ENCODE measurements around the gene LCLAT1. TPM values are rescaled to one million over a fixed set of nuclear protein-coding genes. Genes with fewer than 3 reads are reported as not detected.
"Not testable (repeated sequence)": the region's sequence is repeated elsewhere in the genome, so short reads cannot be mapped to it uniquely, and the experiment has no call there.

LCLAT1 gene
- polyA plus RNA-seq, 1 donor: 8.5 TPM

DNA sequence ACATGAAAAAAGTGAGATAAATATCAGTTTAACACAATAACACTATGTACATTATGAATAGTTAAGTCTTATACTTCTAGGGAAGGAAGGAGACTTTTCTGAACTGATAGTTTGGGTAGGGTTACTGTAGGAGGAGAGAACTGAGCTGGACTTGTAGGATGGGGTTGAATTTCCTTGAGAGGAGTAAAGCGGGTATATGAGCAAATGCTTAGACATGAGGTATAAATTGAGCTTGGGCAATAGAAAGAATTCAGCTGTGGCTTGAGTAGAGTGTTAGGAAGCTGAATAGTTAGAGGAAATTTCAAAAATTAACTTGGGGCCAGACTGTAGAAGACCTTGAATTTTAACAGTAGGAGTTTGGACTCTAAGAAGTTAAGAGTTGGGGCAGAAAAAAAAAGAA, 45.1 kb downstream of the LCLAT1 start:
- no peak for DNase-seq

DNA sequence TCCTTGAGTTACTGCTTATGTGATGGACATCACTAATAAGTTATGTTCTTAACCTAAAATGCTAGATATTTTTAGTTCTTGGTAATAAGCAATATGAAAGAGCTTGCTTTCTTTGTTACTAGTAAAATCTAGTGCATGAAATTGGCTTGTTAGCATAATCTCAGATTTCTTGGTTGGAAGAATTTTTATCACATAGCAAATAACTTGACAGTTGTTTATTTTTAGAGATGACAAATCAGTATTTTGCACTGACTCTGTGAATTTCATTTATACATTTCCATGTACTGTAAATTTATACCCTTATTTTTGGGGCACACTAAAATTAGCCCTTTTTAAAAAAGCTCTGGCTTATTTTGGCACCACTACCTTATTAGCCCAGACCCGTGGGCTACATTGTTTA, 45.6 kb downstream of the LCLAT1 start:
- no peak for DNase-seq

DNA sequence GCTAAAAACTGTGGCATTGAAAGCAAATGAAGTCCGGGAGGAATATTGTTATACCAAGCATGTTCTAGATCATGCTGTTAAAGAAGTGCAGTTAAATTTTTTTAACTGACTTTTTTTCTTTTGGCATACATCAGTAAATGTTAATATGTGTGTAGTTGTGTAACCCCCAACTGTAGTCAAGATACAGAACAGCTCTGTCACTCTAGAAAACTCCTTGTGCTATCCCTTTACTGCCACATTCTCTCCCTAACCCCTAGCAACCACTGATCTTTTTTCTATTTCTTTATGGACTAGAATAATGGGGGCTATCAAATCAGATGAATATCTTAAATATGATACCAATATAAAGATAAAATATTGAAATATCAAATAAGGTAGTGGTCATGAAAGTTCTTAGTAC, 46.4 kb downstream of the LCLAT1 start:
- no peak for DNase-seq

DNA sequence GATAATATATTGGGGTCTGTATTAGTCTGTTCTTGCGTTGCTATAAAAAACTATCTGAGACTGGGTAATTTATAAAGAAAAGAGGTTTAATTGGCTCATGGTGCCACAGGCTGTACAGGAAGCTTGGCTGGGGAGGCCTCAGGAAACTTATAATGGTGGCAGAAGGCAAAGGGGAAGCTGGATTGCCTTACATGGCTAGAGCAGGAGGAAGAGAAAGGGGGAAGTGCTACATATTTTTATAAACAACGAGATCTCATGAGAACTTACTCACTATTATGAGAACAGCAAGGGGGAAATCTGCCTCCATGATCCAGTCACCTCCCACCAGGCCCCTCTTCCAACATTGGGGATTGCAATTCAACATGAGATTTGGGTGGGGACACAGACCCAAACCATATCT, 48.9 kb downstream of the LCLAT1 start:
- DNase-seq: not testable (repeated sequence)

DNA sequence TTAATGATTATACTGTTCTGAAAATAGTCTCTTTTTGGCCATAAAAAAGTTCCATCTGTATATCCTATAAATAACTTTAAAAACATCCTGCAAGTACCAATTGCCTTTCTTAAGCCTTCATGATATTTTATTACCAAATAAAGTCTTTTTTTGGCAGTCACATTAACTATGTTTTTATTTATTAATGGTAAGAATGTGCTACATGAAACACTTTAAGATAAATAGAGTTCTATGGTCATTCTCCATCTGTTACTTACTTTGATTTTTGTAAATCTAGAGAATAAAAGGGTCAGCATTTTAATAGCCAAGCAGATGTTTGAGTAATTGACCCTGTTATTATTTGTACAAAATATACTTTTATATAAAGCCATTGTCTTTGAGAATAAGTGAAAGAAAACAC, 52.6 kb downstream of the LCLAT1 start:
- no peak for DNase-seq

DNA sequence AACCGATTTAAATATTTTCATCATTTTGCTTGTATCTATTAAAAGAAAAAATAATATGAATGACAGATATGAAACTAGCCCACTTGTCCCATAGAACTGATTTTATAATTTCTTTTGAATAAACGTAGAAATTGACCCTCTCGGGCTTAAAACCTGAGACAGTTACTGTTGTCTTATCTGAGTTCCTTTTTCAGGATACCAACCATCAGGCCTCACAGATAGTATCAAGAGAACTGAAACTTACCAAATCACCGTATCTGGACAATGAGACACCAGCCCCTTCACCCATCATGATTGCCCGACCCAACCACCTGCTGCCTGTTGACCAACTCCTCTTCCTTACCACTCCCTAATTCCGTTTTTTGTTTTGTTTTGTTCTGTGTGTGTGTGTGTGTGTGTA, 53.7 kb downstream of the LCLAT1 start:
- DNase-seq: no peak

DNA sequence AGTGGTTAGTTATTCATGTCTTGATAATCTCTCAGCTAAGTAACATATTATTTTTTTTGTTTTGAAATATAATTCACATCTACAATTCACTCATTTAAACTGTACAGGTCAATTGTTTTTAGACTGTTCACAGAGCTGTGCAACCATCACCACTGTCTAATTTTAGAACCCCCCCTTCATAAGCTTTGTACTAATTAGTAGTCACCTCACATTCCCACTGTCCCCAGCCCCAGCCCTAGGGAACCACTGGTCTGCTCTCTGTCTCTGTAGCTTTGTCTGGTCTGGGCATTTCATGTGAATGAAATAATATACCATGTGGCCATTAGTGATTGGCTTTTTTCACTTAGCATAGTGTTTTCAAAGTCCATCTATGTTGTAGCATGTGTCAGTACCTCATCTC, 55.3 kb downstream of the LCLAT1 start:
- no peak for DNase-seq

DNA sequence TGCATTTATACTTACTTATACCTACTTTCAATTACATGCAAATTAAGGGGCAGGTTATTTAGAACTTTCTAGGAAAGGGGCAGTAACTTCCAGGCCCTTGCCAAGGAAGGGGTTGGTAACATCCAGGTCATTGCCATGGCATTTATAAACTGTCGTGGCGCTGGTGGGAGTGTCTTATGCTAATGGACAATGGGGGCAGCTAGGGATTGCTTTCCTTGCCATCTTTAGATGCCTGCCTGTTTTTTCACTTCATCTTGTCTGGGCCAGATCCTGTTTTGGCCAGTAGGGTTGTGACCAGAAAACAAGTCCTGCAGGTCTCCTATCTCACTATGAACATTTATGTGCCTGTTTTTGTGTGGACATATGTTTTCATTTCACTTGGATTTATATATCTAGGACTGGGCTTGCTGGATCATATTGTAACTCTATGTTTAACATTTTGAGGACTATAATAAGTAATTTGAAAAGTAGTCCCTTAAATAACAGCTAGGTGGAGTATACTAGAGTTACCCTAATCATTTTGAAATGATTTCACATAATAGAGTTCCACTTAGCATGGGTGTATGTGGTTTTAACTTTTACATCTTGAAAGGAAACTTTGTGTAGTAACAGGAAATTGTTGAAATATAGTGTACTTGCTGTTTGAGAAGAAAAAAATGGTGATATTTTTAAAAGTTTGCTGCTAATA, 56.1 kb downstream of the LCLAT1 start:
- DNase-seq: no peak

DNA sequence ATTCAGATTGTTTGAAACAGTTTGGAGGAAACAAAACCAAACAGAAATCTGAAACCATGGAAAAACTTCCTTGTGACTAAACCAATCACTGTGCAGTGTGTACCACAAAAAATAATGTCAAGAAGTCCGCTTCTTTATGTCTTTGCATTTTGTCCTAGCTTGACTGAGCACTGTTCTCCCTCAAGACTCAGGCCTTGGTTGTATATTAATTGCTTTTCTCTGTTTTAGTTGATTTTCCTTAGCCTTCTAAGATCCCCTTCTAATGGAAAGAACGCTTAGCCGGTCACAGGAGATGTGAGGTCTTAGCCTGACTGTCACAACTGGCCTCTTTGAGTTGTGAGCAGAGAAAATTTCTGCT, 56.6 kb downstream of the LCLAT1 start:
- DNase-seq: no peak

DNA sequence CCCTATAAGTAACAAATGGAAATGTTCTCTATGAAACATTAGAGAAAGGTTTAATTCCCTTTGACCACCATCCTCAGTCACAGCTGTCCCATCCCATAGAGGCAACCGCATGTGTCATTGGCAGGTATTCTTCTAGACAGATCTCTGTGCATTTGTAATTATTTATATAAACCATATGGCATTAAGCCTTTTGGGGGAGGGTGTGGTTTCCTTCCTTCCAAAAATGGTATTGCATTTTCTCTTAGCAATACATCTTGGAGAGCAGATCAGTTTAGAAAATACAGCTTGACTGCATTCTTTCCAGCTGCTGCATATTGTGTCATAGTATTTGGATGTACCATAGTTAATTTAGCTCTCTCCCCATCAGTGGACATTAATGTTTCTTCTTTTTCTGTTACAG, 57.7 kb downstream of the LCLAT1 start:
- peak; percentile 21 for DNase-seq

DNA sequence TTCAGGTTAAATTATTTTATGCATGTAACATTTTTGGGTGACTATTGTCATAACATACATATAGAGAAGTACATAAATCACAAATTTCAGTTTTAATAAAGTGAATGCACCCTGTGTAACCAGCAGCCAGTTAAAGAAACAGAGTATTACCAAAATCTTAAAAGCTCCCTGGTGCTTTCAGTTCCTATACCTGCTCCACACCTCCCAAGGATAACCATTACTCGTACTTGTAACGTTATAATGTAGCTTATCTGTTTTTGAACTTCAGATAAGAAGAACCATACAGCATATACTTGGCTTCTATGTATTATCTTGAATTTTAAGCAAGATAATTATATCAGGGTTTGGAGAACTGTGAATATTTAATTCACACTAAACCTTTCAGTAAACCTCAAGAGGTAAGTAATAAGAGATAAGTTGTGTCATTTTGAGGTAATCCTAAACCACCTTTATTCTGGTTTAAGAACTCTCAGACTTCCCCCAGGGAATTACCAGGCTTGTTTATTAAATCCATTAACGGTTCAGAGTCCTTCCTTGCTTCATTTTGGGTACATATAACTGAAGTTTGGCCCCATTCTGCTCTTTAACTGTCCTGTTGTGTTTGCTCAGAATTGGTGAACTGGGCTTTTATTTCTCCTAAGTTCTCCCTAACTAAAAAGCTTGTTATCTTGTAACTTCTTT, 58.6 kb downstream of the LCLAT1 start:
- no peak for DNase-seq

DNA sequence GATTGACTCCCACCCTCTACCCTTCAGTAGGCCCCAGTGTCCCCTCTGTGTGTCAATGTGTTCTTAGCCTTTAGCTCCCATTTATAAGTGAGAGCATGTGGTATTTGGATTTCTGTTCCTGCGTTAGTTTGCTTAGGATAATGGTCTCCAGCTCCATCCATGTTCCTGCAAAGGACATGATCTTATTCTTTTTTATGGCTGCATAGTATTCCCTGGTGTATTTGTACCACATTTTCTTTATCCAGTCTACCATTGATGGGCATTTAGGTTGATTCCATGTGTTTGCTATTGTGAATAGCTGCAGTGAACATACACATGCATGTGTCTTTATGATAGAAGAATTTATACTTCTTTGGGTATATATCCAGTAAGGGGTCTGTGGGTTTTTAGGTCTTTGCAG, 60.4 kb downstream of the LCLAT1 start:
- DNase-seq: not testable (repeated sequence)

DNA sequence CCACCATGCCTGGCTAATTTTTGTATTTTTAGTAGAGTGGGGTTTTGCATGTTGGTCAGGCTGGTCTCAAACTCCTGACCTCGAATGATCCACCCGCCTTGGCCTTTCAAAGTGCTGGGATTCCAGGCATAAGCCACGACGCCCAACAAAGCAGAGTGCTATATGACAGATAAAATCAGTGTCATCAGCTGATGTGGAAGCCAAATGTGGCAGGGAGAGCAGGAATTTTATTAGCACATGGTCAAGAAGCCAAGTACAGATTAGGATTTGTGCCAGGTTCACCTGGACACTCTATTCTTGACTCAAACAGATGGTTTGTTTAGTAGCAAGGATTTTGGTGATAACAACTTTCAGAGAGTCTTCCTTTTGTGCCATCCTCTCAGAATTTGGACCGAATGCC, 62.7 kb downstream of the LCLAT1 start:
- no peak for DNase-seq

DNA sequence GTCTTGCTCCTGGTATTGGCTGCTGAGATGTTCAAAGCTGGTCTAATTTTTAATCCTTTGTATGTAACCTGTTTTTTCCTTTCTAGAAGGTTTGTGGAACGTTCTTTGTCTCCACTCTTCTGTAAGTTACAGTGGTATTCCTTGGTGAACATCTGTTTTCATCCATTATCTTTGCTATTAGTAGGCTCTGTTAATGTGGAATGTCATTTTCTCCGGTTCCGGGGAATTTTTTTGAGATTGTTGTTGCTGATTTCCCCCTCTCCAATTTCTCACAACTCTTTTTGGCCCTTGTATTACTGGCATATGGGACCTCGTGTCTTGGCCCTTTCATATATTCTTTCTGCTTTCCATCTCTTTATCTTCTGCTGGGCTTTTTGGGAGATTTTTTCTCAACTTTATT, 63.4 kb downstream of the LCLAT1 start:
- DNase-seq: no peak

DNA sequence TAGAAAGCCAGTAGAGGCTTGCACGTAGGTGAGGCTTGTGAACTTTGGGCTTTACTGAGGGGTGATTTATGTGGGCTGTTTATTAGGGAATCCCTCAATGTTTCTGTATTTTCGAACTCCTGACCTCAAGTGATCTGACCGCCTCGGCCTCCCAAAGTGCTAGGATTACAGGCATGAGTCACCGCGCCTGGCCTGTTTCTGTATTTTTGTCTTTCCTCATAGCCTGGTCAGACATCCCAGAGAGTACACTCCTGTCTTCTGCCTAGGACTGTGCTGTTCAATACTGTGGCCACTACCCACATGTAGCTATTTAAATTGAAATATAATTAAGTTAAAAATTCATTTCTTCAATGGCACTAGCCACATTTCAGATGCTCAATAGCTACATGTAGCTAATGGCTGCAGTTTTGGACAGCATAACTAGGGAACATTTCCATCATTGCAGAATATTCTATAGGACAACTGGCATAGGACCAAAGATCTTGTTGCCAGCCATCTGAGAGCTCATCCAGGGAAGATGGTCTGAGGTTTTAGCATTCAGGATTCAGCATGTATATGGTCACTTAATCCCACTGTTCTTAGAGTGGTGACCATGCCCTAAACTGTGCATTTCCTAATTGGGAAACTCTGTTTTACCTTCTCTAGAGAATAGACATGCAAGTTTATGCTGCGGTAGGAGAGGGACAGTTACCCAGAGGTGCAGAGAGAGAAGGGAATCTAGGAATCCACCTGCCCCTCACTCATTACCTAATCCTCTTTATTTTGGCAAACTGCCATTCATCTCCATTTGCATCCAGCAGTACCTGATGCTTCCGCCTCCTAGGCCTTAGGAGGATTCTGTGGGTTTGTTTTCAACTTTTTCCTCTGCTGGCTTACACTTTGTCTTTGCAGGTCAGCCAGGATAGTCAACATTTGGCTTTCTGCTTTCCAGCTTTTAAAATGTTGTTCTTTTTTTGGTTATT, 64.4 kb downstream of the LCLAT1 start:
- DNase-seq: no peak

DNA sequence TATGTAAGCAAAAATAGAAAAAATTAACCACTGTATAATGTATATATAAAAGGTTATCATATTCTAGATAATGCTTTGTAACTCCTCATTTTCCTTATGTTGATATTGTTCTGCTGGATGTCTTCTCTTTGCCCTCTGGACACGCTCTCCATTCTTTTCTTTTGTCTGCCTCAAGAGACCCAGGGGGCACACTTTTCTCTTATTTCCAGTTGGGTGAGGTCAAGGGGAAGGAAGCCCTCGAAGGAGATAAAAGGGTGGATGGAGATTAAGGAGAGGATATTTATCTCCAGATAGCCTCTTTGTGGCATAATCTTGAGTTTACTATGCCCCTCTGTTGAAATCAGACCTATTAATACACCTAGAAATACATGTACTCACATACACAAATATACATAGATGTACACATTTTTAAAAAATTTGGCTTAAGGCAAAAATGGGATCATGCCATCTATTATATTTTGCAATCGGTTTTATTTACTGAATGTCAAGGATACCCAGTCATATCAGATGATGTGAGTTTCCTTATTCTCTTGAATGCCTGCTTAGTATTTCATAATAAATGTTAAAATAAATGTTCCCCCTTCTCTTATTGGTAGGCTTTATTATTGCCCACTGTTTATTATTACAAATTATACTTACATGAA, 65.3 kb downstream of the LCLAT1 start:
- no peak for DNase-seq

DNA sequence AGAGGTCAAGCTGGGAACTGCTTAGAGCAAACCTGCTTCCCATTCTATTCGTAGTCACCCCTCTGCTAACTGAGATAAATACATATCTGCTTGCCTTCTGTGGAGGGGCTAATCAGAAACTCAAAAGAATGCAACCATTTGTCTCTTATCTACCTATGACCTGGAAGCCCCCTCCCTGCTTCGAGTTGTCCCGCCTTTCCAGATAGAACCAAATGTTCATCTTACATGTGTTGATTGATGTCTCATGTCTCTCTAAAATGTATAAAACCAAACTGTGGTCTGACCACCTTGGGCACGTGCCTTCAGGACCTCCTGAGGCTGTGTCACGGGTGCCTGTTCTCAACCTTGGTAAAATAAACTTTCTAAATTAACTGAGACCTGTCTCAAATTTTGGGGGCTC, 66.6 kb downstream of the LCLAT1 start:
- not testable (repeated sequence) for DNase-seq

DNA sequence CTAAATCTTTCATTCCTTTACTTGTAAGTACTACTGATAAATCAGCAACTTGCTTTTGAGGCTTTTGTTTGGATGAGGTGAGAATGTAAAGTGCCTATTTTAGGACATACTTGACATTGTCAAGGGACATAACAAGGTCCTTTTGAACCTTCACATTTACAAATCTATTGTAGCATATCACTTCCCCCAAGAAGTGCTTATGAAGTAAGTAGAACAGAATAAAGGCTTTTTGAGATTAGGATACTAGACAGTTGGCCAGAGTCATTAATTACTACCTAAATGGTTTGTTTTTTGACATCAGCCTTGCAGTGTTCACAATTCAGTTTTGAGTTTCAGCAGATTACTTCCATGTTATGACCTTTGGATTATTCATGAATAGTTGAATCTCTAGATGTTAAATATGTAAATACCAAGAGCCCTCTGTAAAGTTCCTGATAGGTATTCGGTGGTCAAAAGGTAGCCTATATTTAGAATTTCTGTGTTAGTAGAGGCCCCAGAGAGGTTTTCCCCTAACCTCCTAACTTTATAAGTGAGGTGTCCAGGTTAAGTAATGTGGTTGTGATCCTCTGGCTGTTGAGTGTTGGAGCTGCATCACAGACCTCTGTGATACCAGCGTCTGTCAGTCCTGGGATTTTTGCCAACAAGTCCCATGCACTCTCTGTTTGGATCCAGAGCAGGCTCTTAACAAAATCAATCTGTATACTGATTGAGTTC, 67.2 kb downstream of the LCLAT1 start:
- DNase-seq: no peak

DNA sequence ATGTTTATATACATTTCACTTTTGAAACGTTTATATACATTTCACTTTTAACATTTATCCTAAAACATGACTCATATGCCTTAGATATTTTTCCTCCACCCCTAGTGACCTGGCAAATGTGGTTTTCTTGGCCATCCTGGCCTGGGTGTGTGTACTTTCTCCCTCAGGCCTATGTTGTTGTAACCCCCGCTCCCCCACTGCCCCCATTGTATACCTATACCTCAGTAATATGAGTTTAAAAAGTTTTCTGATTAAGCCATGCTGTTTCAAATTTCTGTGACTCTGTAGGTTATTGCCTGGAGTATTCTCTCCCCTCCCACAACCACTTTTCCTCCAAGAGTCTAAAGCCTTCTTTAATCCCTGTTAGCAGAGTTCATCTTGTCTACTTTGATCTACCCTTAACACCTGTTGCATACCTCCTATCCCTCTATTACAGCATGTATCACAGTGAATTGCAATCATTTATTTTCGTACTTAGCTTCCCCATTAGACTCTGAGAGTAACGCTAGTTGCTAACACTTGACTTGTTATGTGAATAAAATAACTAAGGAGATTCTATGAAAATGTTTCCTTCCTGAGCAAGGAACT, 67.9 kb downstream of the LCLAT1 start:
- no peak for DNase-seq

DNA sequence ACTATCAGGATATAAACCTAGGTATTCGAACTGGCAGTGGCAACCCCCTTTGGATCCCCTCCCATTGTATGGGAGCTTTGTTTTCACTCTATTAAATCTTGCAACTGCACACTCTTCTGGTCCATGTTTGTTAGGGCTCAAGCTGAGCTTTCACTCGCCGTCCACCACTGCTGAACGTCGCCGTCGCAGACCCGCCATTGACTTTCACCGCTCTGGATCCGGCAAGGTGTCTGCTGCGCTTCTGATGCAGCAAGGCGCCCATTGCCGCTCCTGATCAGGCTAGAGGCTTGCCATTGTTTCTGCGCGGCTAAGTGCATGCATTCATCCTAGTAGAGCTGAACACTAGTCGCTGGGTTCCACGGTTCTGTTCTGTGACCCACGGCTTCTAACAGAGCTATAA, 69.1 kb downstream of the LCLAT1 start:
- DNase-seq: no peak

DNA sequence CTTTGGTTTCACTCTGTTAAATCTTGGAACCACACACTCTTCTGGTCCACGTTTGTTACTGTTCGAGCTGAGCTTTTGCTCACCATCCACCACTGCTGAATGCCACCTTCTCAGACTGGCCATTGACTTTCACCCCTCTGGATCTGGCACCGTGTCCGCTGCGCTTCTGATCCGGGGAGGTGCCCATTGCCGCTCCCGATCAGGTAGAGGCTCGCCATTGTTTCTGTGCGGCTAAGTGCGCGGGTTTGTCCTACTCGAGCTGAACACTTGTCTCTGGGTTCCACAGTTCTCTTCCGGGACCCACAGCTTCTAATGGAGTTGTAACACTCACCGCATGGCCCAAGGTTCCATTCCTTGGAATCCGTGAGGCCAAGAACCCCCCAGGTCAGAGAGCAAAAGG, 72.8 kb downstream of the LCLAT1 start:
- DNase-seq: no peak

DNA sequence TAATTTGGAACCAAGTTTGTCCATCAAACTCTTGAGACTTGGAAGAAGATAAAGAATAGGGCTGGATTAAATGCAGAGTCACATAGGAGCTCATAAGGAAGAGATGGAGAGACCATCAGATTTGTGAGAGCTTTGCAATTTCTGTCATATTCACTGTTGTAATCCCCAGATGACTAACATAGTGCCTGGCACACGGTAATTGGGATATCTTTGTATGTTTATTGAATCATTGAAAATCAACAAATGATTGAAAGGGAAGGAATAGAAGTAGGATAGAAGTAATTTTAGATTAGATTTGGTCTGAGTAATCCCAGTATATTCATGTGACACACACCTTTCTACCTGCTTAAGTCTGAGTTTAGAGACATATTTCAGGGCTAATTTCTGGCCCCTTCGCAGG, 75.4 kb downstream of the LCLAT1 start:
- DNase-seq: no peak

All from hindlimb muscle (tissue), 1 donor.